ENCODE measurements around the gene CAMK1D.
A peak's percentile ranks its signal among the peaks of the same experiment; 100 is the strongest.

The CAMK1D gene

GRCh38 chr10:12391206-12391605, 41.9 kb downstream of the CAMK1D start:
- Mint-ChIP-seq H3K36me3 (peaks cover 9 to 21% of the 10 kb centered on the region in 2 donors), H3K9me3 (no peaks in the 10 kb centered on the region), H3K4me3 (no peak overlapping the region), H3K27ac (peak overlapping the region; percentile 14), H3K4me1 (peaks cover 58 to 73% of the 10 kb centered on the region in 2 donors), H3K27me3 (no peaks in the 10 kb centered on the region)
- DNase-seq = no peak
- no peak for ATAC-seq (replicated peaks)

DNA sequence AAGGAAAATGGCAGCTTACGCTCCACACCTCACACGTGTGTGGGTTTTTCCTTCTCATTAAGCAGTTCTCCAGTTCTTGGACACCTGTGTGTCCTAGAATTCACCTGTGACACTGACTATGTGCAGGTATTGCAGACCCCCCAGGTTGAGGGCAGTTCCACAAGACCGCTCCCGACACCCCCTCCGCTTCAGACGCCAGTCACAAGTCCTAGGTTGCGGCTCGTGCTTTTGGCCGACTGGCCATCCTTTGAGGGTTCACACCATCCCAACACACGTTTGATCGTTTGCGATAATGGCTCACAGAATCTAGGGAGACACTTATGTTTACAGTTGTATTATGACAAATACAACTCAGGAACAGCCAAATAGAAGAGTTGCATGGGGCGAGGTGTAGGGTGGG, 44.5 kb downstream of the CAMK1D start:
- no peak overlapping the region for H3K4me3 Mint-ChIP-seq
- H3K27me3 Mint-ChIP-seq = no peaks in the 10 kb centered on the region
- DNase-seq = no peak
- H3K27ac Mint-ChIP-seq = no peak overlapping the region
- H3K4me1 Mint-ChIP-seq = peaks cover 56 to 75% of the 10 kb centered on the region in 2 donors
- peaks cover 14 to 27% of the 10 kb centered on the region in 2 donors for H3K36me3 Mint-ChIP-seq
- H3K9me3 Mint-ChIP-seq = no peaks in the 10 kb centered on the region
- ATAC-seq (replicated peaks) = no peak

GRCh38 chr10:12394241-12395033, 45.1 kb downstream of the CAMK1D start:
- H3K27ac Mint-ChIP-seq = peak overlapping the region; percentile 88
- no peak for DNase-seq
- peaks cover 16 to 27% of the 10 kb centered on the region in 2 donors for H3K36me3 Mint-ChIP-seq
- ATAC-seq (replicated peaks) = peak in 1 of 2 donors; percentile 25
- no peaks in the 10 kb centered on the region for H3K9me3 Mint-ChIP-seq
- peaks cover 52 to 75% of the 10 kb centered on the region in 2 donors for H3K4me1 Mint-ChIP-seq
- H3K4me3 Mint-ChIP-seq = no peak overlapping the region
- no peaks in the 10 kb centered on the region for H3K27me3 Mint-ChIP-seq

DNA sequence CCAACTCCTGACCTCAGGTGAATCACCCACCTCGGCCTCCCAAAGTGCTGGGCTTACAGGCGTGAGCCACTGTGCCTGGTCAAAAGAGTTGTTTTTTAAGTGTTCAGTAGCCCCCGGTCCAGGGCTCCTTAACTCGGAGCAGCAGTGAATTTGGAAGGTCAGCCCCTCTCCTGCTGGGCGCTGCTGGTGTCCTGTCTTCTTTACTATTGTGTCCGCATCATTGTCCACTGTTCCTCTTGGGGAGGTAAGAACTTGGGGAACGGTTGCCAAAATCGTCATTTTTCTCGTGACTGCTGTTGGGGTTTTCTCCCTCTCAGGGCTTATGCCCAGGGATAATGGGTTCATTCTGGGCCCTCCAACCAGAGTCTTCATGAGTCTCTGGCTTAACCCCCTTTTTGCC, 46.7 kb downstream of the CAMK1D start:
- Mint-ChIP-seq H3K36me3 (peaks cover 16 to 27% of the 10 kb centered on the region in 2 donors), H3K9me3 (no peaks in the 10 kb centered on the region), H3K4me1 (peaks cover 41 to 58% of the 10 kb centered on the region in 2 donors), H3K4me3 (no peak overlapping the region), H3K27ac (no peak overlapping the region), H3K27me3 (no peaks in the 10 kb centered on the region)
- ATAC-seq (replicated peaks) = no peak
- DNase-seq = no peak

DNA sequence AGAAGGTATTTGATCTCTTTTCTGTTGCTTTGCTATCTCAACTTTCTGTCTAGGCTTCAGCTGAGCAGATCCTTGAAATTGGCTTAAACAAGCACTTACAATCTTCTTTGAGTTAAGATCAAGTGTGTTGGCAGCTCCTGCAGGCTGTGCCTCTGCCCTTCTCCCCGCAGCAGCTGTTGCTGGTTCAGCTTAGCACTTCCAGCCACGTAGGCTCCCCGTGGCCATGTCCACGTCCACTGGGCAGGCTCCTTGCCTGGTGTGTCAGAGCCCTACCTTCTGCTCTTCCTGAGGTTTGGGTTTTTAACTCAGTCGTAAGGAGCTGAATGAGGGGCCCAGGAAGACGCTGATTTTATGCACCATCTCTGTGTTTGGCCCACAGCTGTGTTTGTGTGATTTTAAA, 47.2 kb downstream of the CAMK1D start:
- H3K27ac Mint-ChIP-seq = peak overlapping the region; percentile 52
- no peaks in the 10 kb centered on the region for H3K9me3 Mint-ChIP-seq
- no peak for ATAC-seq (replicated peaks)
- no peak for DNase-seq
- H3K4me1 Mint-ChIP-seq = peaks cover 43 to 58% of the 10 kb centered on the region in 2 donors
- H3K36me3 Mint-ChIP-seq = peaks cover 16 to 27% of the 10 kb centered on the region in 2 donors
- no peak overlapping the region for H3K4me3 Mint-ChIP-seq
- no peaks in the 10 kb centered on the region for H3K27me3 Mint-ChIP-seq

DNA sequence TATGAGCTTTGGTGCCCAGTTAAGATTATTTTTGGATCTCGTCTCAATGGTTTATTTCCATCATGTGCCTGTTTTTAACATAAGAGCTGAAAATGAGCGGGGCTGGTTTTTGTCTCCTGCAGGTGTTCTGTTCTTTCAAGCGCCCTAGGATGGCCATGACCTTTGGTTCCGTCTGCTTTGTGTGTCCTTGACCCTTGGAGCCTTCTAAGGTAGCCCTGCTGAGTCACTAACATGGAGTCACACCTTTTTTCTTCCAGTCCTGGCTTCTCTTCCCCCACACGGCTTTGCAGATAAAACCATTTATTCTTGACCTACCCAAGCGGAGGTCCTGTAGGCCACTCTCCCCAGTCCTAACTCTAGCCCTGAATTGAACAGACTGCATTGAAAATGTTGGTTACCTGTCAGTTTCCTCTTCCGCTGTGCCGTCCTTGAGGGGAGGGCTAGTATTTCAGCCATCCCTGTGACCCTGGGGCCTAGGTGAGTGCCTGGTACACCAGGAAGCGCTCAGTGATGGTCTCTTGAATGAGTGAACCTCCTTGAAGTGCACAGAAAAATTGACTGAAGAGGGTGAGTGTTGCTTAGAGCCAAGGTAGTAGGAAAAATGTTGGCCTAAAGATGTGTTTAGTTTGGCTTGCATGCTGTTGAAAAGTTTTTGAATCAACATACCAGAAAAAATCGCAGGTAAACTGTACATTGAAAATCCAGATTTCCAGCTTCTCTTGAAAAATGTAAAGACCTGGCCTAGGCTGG, 48.0 kb downstream of the CAMK1D start:
- H3K27ac Mint-ChIP-seq = no peak overlapping the region
- peaks cover 40 to 55% of the 10 kb centered on the region in 2 donors for H3K4me1 Mint-ChIP-seq
- no peaks in the 10 kb centered on the region for H3K9me3 Mint-ChIP-seq
- H3K36me3 Mint-ChIP-seq = peaks cover 16 to 27% of the 10 kb centered on the region in 2 donors
- no peak for ATAC-seq (replicated peaks)
- H3K4me3 Mint-ChIP-seq = no peak overlapping the region
- DNase-seq = no peak
- no peaks in the 10 kb centered on the region for H3K27me3 Mint-ChIP-seq

DNA sequence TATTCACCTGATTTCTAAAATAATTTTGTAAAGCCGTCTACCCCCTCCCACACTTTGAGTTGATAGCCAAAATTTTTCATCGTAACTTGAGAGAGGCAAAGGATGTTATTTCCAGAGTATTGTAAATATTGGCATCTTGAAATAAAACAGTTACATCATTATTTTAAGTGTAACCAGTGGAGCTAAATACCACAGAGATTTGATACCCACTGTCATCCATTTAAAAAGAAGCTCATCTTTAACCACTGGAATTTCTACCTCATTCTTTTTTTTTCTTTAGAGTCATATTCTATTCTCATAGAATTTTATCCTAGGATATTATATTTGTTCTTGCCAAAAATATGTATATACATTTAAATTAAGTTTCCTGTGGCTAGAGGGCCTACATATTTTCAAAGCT, 48.6 kb downstream of the CAMK1D start:
- Mint-ChIP-seq H3K4me3 (no peak overlapping the region), H3K9me3 (no peaks in the 10 kb centered on the region), H3K27ac (no peak overlapping the region), H3K4me1 (peaks cover 40 to 49% of the 10 kb centered on the region in 2 donors), H3K36me3 (peaks cover 14 to 27% of the 10 kb centered on the region in 2 donors), H3K27me3 (no peaks in the 10 kb centered on the region)
- no peak for DNase-seq
- ATAC-seq (replicated peaks) = no peak

DNA sequence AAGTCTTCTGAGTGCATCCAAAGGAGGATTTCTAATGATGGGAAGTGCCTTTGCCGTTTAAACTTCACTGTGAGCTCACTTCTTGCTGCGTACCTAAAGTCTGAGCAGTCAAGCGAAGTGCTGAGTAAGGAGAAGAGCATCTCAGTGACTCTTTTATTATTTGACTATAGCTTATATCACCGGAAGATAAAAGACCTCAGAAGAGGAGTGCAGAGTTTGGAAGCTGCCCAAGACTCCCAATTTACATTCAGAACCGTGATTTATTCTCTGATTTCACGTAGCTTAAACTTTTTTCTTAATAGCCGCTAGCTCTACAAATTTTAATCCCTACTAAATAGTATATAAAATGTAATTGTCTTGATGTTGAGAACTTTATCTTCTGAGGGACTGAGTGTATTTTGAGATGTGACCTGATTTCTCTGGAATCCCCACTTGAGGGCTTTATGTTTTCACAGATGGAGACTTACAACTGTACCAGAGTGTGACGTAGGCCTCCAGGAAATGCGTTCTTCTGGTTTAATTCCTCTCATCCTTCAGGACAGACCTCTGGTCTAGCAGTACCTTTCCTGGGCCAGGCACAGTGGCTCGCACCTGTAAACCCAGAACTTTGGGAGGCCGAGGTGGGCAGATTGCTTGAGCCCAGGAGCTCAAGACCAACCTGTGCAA, 51.1 kb downstream of the CAMK1D start:
- H3K27ac Mint-ChIP-seq = no peak overlapping the region
- peaks cover 8 to 17% of the 10 kb centered on the region in 2 donors for H3K36me3 Mint-ChIP-seq
- no peak for DNase-seq
- no peaks in the 10 kb centered on the region for H3K9me3 Mint-ChIP-seq
- ATAC-seq (replicated peaks) = no peak
- peaks cover 34 to 46% of the 10 kb centered on the region in 2 donors for H3K4me1 Mint-ChIP-seq
- H3K27me3 Mint-ChIP-seq = no peaks in the 10 kb centered on the region
- H3K4me3 Mint-ChIP-seq = no peak overlapping the region

- Mint-ChIP-seq H3K27ac (peak overlapping the region; percentile 3), H3K36me3 (peaks cover 5 to 14% of the 10 kb centered on the region in 2 donors), H3K4me3 (no peak overlapping the region), H3K4me1 (peaks cover 30 to 45% of the 10 kb centered on the region in 2 donors), H3K27me3 (no peaks in the 10 kb centered on the region), H3K9me3 (no peaks in the 10 kb centered on the region)
- ATAC-seq (replicated peaks) (no peak), DNase-seq (no peak)
Measured at GRCh38 chr10:12401466-12401865, 52.1 kb downstream of the CAMK1D start.

- Mint-ChIP-seq H3K4me3 (no peak overlapping the region), H3K27me3 (no peaks in the 10 kb centered on the region), H3K4me1 (peaks cover 30 to 46% of the 10 kb centered on the region in 2 donors), H3K9me3 (no peaks in the 10 kb centered on the region), H3K27ac (no peak overlapping the region), H3K36me3 (peaks cover 6 to 16% of the 10 kb centered on the region in 2 donors)
- DNase-seq (no peak), ATAC-seq (replicated peaks) (no peak)
Measured at GRCh38 chr10:12403119-12403518, 53.8 kb downstream of the CAMK1D start.

DNA sequence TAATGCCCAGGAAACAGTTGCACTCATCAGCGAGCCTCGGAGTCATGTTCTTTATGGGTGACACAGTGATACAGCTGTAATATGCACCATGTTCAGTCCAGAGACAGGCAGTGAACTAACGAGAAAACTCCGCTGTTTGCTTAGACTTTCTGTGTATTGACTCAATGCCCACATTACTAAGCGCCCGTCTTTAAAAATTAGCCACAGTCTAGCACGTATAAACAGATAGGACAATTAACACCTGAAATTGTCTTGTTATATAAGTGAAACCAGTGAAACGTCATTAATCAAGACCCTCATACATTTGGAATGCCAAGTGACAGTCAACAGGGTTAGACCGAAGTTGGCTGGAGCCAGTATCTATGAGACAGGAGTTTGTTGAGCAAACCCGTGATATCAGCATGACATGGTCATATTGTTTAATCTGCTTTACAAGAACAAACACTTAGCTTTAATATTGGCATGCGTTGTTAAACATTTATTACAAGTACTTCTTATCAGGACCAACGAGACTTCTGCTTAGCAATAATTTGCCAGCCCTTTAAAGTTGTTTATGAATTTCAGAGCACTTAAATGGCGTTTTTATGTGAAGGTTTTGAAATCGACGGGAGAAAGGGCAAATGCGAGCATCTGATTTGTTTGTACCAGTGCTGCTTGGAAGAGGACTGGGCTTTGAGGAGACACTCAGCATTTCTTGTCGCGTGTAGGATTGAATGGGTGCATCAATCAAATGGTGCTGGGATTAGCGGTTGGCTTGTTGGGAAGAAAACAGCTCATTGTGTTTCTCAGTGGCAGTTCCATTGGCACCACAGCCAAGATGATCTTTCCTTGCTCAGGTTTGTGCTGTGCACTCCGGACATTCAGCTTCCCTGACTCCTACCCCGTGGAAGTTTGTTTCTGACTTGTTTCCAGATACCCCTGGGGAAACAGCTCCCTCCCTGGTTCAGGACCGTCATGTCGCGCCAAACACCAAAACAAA, 56.3 kb downstream of the CAMK1D start:
- H3K4me1 Mint-ChIP-seq = peaks cover 35 to 63% of the 10 kb centered on the region in 2 donors
- no peak overlapping the region for H3K4me3 Mint-ChIP-seq
- no peaks in the 10 kb centered on the region for H3K27me3 Mint-ChIP-seq
- no peaks in the 10 kb centered on the region for H3K9me3 Mint-ChIP-seq
- peaks cover 6 to 31% of the 10 kb centered on the region in 2 donors for H3K36me3 Mint-ChIP-seq
- H3K27ac Mint-ChIP-seq = peak overlapping the region; percentile 81
- DNase-seq = no peak
- no peak for ATAC-seq (replicated peaks)

GRCh38 chr10:12406764-12407400, 57.5 kb downstream of the CAMK1D start:
- Mint-ChIP-seq H3K4me1 (peaks cover 31 to 58% of the 10 kb centered on the region in 2 donors), H3K4me3 (no peak overlapping the region), H3K27ac (peak overlapping the region; percentile 72), H3K36me3 (peaks cover 6 to 31% of the 10 kb centered on the region in 2 donors), H3K9me3 (no peaks in the 10 kb centered on the region), H3K27me3 (no peaks in the 10 kb centered on the region)
- ATAC-seq (replicated peaks) (no peak), DNase-seq (no peak)

DNA sequence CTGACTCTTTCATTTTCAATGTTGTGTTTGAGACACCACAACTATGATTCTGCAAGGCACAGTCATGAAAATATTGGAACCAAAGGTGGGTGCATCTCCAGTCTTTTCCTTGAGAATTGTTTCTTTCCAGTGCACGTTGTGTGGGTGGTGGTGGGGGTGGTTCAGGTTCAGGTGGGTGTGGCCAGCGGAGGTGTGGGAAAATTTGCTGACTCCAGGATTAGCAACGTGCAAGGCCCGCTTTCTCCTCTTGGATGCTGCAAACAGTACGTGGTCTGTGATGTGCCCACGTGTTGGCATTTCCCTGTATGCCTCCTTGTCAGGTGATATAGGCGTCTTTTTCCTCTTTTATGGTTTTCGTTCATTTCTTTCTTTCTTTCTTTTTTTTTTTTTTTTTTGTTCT, 59.1 kb downstream of the CAMK1D start:
- H3K4me3 Mint-ChIP-seq = no peak overlapping the region
- H3K9me3 Mint-ChIP-seq = peaks cover 4 to 7% of the 10 kb centered on the region in 2 donors
- ATAC-seq (replicated peaks) (no peak), DNase-seq (no peak)
- peaks cover 29 to 68% of the 10 kb centered on the region in 2 donors for H3K4me1 Mint-ChIP-seq
- no peak overlapping the region for H3K27ac Mint-ChIP-seq
- no peaks in the 10 kb centered on the region for H3K27me3 Mint-ChIP-seq
- H3K36me3 Mint-ChIP-seq = peaks cover 9 to 38% of the 10 kb centered on the region in 2 donors
